ENCODE measurements around the gene TMTC1. TPM values are rescaled to one million over a fixed set of nuclear protein-coding genes. Genes with fewer than 3 reads are reported as not detected.

The TMTC1 gene
- total RNA-seq, 1 donor from 2014 or later: 1.4 TPM

DNA sequence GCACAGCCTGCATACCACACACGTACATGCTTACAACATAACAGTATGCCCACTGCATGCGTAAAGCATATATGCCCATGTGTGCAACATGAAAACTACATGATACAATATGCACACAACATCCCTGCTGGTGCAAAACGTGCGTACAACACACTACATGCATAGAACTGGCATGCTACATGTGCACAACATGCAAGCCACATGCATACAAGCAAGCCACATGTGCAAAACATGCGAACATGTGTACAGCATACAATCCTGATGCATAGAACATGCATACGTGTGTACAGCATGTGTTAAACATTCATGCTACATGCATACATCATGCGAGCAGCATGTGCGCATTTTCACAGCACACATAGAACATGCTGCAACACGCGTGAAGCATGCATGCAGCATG, 8.4 kb upstream of the TMTC1 start:
- Mint-ChIP-seq H3K4me3 (ENCODE audit: unreplicated experiment) (no peak overlapping the region), H3K27ac (ENCODE audit: unreplicated experiment) (no peak overlapping the region), H3K9me3 (ENCODE audit: unreplicated experiment) (no peaks in the 10 kb centered on the region), H3K36me3 (ENCODE audit: unreplicated experiment) (no peaks in the 10 kb centered on the region), H3K4me1 (ENCODE audit: low read depth, unreplicated experiment) (no peaks in the 10 kb centered on the region), H3K27me3 (ENCODE audit: unreplicated experiment) (no peaks in the 10 kb centered on the region)
- DNase-seq: no peak
- TF ChIP-seq, protein P1, sequence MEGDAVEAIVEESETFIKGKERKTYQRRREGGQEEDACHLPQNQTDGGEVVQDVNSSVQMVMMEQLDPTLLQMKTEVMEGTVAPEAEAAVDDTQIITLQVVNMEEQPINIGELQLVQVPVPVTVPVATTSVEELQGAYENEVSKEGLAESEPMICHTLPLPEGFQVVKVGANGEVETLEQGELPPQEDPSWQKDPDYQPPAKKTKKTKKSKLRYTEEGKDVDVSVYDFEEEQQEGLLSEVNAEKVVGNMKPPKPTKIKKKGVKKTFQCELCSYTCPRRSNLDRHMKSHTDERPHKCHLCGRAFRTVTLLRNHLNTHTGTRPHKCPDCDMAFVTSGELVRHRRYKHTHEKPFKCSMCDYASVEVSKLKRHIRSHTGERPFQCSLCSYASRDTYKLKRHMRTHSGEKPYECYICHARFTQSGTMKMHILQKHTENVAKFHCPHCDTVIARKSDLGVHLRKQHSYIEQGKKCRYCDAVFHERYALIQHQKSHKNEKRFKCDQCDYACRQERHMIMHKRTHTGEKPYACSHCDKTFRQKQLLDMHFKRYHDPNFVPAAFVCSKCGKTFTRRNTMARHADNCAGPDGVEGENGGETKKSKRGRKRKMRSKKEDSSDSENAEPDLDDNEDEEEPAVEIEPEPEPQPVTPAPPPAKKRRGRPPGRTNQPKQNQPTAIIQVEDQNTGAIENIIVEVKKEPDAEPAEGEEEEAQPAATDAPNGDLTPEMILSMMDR (IDR thresholded peaks at IDR 0.05; ENCODE audit: partially characterized antibody, unreplicated experiment): no peak

DNA sequence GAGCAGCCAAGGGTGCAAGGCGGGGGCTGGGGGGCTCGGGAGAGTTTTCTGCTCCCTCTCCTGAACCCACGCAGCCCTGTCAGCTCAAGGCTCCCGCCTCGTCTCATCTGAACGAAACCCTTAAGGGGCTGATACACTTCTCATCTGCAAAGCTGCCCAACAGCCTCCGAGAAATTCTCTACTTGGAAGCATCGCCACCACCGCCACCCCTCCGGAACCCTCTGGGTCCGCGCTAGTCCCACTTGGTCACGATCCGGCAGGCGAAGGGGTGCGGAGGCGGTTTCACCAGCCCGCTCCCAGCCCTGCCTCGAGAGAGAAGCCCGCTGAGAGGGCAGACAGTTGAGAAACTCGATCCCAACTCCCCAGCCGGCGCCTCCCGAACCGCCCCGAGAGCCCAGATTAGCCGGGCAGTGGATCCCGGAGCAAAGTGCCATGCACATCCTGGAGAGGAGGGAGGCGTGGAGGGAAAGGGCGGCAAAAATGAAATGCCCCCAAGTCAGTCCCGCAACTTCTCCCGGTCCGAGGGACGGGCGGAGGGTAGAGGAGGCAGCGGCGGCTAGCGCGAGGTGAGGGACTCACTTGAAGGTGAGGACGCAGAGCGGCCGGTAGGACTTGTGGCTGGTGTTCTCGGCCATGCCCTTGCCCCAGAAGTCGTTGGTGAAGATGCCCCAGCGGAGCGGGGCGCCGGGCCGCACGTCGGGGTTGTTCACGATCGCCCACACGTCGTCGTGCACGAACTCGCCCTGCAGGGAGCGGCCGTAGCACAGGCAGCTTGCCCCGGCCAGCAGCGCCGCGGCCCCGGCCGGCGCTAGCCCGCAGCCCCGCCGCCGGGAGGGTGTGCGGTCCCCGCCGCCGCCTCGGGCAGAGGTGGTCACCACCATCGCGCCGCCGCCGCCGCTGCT, 620 bp downstream of the TMTC1 start:
- TF ChIP-seq, protein P1 (IDR thresholded peaks at IDR 0.05; ENCODE audit: partially characterized antibody, unreplicated experiment): no peak
- no peak overlapping the region for H3K27ac Mint-ChIP-seq (ENCODE audit: unreplicated experiment)
- peak overlapping the region; percentile 79 for H3K4me3 Mint-ChIP-seq (ENCODE audit: unreplicated experiment)
- peaks cover 4% of the 10 kb centered on the region for H3K4me1 Mint-ChIP-seq (ENCODE audit: low read depth, unreplicated experiment)
- peaks cover 2% of the 10 kb centered on the region for H3K9me3 Mint-ChIP-seq (ENCODE audit: unreplicated experiment)
- H3K27me3 Mint-ChIP-seq (ENCODE audit: unreplicated experiment): no peaks in the 10 kb centered on the region
- no peaks in the 10 kb centered on the region for H3K36me3 Mint-ChIP-seq (ENCODE audit: unreplicated experiment)
- peak; percentile 44 for DNase-seq

DNA sequence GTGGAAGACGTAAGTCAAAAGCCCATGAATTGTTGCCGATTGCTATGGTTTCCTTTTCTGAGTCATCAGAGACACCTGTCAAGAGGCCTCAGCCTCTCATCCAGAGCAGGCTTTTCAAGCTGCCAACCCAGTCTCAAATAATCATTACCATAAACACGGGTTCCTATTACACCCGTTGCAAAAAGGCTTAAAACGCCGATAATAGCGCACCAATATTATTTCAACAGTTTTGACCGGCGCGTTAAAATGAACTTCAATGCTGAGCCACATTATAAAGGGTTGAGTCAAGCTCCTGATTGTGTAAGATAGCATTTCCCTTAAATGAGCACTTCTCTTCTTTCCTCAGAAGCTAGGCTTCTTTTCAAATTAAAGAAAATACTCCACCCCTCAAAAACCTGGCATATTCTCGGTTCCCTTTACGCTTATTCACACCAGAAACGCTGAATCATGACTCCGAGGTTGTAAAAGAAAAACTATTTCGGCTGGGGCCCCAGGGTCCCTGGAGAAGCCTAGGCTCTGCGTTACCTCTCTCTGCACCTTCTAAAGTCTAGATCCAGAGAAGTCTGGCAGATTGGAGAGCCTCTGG, 1.4 kb downstream of the TMTC1 start:
- Mint-ChIP-seq H3K4me3 (ENCODE audit: unreplicated experiment) (peak overlapping the region; percentile 79), H3K27me3 (ENCODE audit: unreplicated experiment) (no peaks in the 10 kb centered on the region), H3K4me1 (ENCODE audit: low read depth, unreplicated experiment) (peaks cover 4% of the 10 kb centered on the region), H3K9me3 (ENCODE audit: unreplicated experiment) (peaks cover 2% of the 10 kb centered on the region), H3K36me3 (ENCODE audit: unreplicated experiment) (no peaks in the 10 kb centered on the region), H3K27ac (ENCODE audit: unreplicated experiment) (no peak overlapping the region)
- DNase-seq: no peak
- TF ChIP-seq, protein P1 (IDR thresholded peaks at IDR 0.05; ENCODE audit: partially characterized antibody, unreplicated experiment): no peak

DNA sequence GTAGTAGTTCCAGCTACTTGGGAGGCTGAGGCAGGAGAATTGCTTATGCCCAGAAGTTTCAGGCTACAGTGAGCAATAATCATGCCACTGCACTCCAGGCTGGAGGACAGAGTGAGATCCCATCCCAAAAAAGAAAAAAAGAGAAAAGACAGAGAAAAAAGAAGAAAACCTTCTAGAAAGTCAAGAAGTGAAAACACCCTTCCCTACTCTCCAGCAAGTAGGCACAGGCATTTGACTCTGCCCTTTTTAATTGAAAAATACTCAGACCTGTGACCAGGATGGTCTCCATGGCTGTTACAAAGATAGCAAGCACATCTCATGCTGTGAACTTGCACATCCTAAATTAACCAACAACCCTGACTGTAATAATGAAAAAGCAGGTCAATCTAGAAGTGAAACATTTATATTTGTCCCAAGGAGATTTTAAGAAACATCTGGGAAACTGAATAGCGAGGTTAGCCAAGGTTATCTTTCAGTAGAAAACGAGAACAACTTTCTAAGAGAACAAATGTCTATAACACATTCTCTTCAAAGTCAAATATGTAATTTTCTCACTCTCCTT, 2.0 kb downstream of the TMTC1 start:
- H3K9me3 Mint-ChIP-seq (ENCODE audit: unreplicated experiment): peaks cover 2% of the 10 kb centered on the region
- no peak for DNase-seq
- H3K27ac Mint-ChIP-seq (ENCODE audit: unreplicated experiment): no peak overlapping the region
- H3K36me3 Mint-ChIP-seq (ENCODE audit: unreplicated experiment): no peaks in the 10 kb centered on the region
- H3K4me3 Mint-ChIP-seq (ENCODE audit: unreplicated experiment): peak overlapping the region; percentile 79
- TF ChIP-seq, protein P1 (IDR thresholded peaks at IDR 0.05; ENCODE audit: partially characterized antibody, unreplicated experiment): no peak
- no peaks in the 10 kb centered on the region for H3K27me3 Mint-ChIP-seq (ENCODE audit: unreplicated experiment)
- peaks cover 4% of the 10 kb centered on the region for H3K4me1 Mint-ChIP-seq (ENCODE audit: low read depth, unreplicated experiment)

Data from glutamatergic neuron (in vitro differentiated cells).